ENCODE results near the gene UBE2G1. TPM values are rescaled to one million over a fixed set of nuclear protein-coding genes. Genes with fewer than 3 reads are reported as not detected.

UBE2G1 gene
- total and polyA plus RNA-seq, 9 of the 15 experiments (the other 6 are each of a cell fraction or from before 2014, with no cell fraction given), result 10.1 to 65.9 (median 29.7) TPM

DNA sequence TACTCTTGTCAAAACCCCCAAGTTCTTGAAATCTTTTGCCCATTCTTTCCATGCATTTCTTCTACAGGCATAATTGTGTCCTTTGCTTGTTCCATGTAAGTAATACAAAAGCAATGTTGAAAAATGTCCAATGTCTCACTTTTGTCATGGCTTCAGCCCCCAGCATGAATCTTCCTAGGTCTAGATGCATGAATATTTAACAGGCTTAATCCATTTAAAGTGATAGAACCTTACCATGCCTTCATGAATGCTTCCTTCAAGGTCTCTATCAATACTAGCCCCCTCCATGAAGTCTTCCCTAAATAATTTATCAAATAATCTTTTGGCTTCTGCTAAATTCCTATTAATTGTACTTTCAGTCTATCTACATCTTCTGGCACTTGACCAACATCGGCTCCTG is 56.6 kb downstream of the UBE2G1 start:
- ATAC-seq (no peak), FAIRE-seq (no peak), DNase-seq (ENCODE audit: extremely low read depth in 1 of 4, low spot score in 3 of 4) (no peak)
- no peak overlapping the region; the same call in 1 of the 2 replicates for H3K4me2 ChIP-seq (ENCODE audit: insufficient read depth, low read length)
- TF ChIP-seq, protein P1, sequence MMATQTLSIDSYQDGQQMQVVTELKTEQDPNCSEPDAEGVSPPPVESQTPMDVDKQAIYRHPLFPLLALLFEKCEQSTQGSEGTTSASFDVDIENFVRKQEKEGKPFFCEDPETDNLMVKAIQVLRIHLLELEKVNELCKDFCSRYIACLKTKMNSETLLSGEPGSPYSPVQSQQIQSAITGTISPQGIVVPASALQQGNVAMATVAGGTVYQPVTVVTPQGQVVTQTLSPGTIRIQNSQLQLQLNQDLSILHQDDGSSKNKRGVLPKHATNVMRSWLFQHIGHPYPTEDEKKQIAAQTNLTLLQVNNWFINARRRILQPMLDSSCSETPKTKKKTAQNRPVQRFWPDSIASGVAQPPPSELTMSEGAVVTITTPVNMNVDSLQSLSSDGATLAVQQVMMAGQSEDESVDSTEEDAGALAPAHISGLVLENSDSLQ (IDR thresholded peaks at IDR 0.05), result no peak
- TF ChIP-seq RB1 (IDR thresholded peaks at IDR 0.05; ENCODE audit: low read depth), result no peak
- TF ChIP-seq NFE2 (IDR thresholded peaks at IDR 0.05; ENCODE audit: low read depth), result no peak
- 0 out of 2 replicates have a peak, but pooled peaks have one; percentile 4 for TF ChIP-seq NFIC (IDR thresholded peaks at IDR 0.05)
- H3K4me3 ChIP-seq, result no peak overlapping the region
- 25% methylated on average over 1 of the region's 1 CpG for WGBS (ENCODE audit: insufficient coverage, low coverage, missing lambda C conversion rate)
- ChIA-PET CTCF (ENCODE audit: low intra/inter-chr PET ratio) (no interaction called here), POLR2A (no interaction called here)
- no peaks in the 10 kb centered on the region for H3K9me1 ChIP-seq (ENCODE audit: control insufficient read depth, insufficient read depth, low read length)
- H2AFZ ChIP-seq (ENCODE audit: low read depth, low read length), result no peak overlapping the region
- peaks cover 16% of the 10 kb centered on the region; the same call in 1 of the 3 replicates for H3K36me3 ChIP-seq (ENCODE audit: control insufficient read depth, insufficient read depth, low read length)
- H3K27me3 ChIP-seq (ENCODE audit: control insufficient read depth in 2 of 2, insufficient read depth in 2 of 2, low read length in 2 of 2), result no peaks in the 10 kb centered on the region
- no TSS peak for BruUV-seq (replicated peaks)
- peaks cover 7% of the 10 kb centered on the region; the same call in 1 of the 2 replicates for H4K20me1 ChIP-seq (replicated peaks; ENCODE audit: control insufficient read depth, insufficient read depth, low read length)
- in situ Hi-C loops (cut with MboI) (no loop called here), intact Hi-C loops (cut with micrococcal nuclease) (no loop called here)
- no peak overlapping the region for H3K27ac ChIP-seq (ENCODE audit: extremely low read depth, low read depth, low read length)
- H3K4me1 ChIP-seq (replicated peaks in 1 of 2; ENCODE audit: control insufficient read depth in 2 of 2, insufficient read depth in 2 of 2, low read length in 2 of 2), result peaks cover 4 to 8% of the 10 kb centered on the region in 2 experiments; a peak in 4 of 5 replicates
- no peak overlapping the region; a peak in 1 of 4 replicates for H3K9ac ChIP-seq (ENCODE audit: insufficient read depth in 1 of 2, low read depth in 2 of 2, low read length in 2 of 2)
- peaks cover 64% of the 10 kb centered on the region for H3K79me2 ChIP-seq (ENCODE audit: control insufficient read depth, insufficient read depth, low read length)
- no peaks in the 10 kb centered on the region for H3K9me3 ChIP-seq (replicated peaks; ENCODE audit: control insufficient read depth, insufficient read depth, low read depth, low read length)

All from K562 (cell line).